Stimulated activated memory B cell treated with anti-CD40 and anti-IgM and Interleukin-4, amounts not matched to agents 10 μg/mL and 1 μg/mL and 100 μg/mL, for 72 hours (primary cell): ENCODE measurements around the gene ADGRA3.

Source experiments
- ATAC-seq: fragments of 150-1000 bp; cut with Tn5 transposase; 2 replicates; pipeline ENCODE4 v1.10.0; 2021
- H3K27ac Mint-ChIP-seq: one replicate; pipeline ENCODE4 v1.8.0; 2022; ENCODE audit warnings: mild to moderate bottlenecking, mixed read lengths
- H3K27me3 Mint-ChIP-seq: one replicate; pipeline ENCODE4 v1.8.0; 2022; ENCODE audit warnings: mixed read lengths
- H3K36me3 Mint-ChIP-seq: one replicate; pipeline ENCODE4 v1.8.0; 2022; ENCODE audit warnings: mixed read lengths
- H3K4me1 Mint-ChIP-seq: one replicate; pipeline ENCODE4 v1.8.0; 2022; ENCODE audit warnings: mixed read lengths
- H3K4me3 Mint-ChIP-seq: one replicate; pipeline ENCODE4 v1.8.0; 2022; ENCODE audit warnings: mild to moderate bottlenecking, moderate library complexity, mixed read lengths
- H3K9me3 Mint-ChIP-seq: one replicate; pipeline ENCODE4 v1.8.0; 2022; ENCODE audit warnings: mixed read lengths

Gene ADGRA3

GRCh38 chr4:22522206-22522605 is 6.3 kb upstream of the ADGRA3 start:
- no peak overlapping the region for H3K27ac Mint-ChIP-seq
- H3K27me3 Mint-ChIP-seq, result peaks cover 8% of the 10 kb centered on the region
- no peak for ATAC-seq
- no peaks in the 10 kb centered on the region for H3K36me3 Mint-ChIP-seq
- H3K9me3 Mint-ChIP-seq, result peaks cover 4% of the 10 kb centered on the region
- H3K4me3 Mint-ChIP-seq, result no peak overlapping the region
- H3K4me1 Mint-ChIP-seq, result no peaks in the 10 kb centered on the region

- Mint-ChIP-seq H3K27me3 (peaks cover 17% of the 10 kb centered on the region), H3K27ac (no peak overlapping the region)
- ATAC-seq, result no peak
Measured at GRCh38 chr4:22521240-22521639, 5.4 kb upstream of the ADGRA3 start.

GRCh38 chr4:22515145-22515887 is 550 bp downstream of the ADGRA3 start:
- peaks cover 11% of the 10 kb centered on the region for H3K4me1 Mint-ChIP-seq

More at GRCh38 chr4:22521240-22521639, 5.4 kb upstream of the ADGRA3 start:
- Mint-ChIP-seq H3K36me3 (no peaks in the 10 kb centered on the region), H3K9me3 (peaks cover 4% of the 10 kb centered on the region), H3K4me1 (peaks cover 3% of the 10 kb centered on the region), H3K4me3 (no peak overlapping the region)

GRCh38 chr4:22514481-22514880 is 1.4 kb downstream of the ADGRA3 start:
- Mint-ChIP-seq H3K27me3 (peaks cover 36% of the 10 kb centered on the region), H3K36me3 (no peaks in the 10 kb centered on the region), H3K4me1 (peaks cover 11% of the 10 kb centered on the region), H3K27ac (no peak overlapping the region), H3K9me3 (peaks cover 6% of the 10 kb centered on the region), H3K4me3 (no peak overlapping the region)
- ATAC-seq, result no peak

More at GRCh38 chr4:22515145-22515887, 550 bp downstream of the ADGRA3 start:
- peak; percentile 53 for ATAC-seq
- H3K4me3 Mint-ChIP-seq, result peak overlapping the region; percentile 71
- H3K36me3 Mint-ChIP-seq, result no peaks in the 10 kb centered on the region
- H3K27me3 Mint-ChIP-seq, result peaks cover 36% of the 10 kb centered on the region
- H3K27ac Mint-ChIP-seq, result no peak overlapping the region
- peaks cover 4% of the 10 kb centered on the region for H3K9me3 Mint-ChIP-seq

- no peaks in the 10 kb centered on the region for H3K36me3 Mint-ChIP-seq
- H3K4me1 Mint-ChIP-seq, result peaks cover 11% of the 10 kb centered on the region
- no peak for ATAC-seq
- H3K4me3 Mint-ChIP-seq, result no peak overlapping the region
- no peak overlapping the region for H3K27ac Mint-ChIP-seq
- peaks cover 36% of the 10 kb centered on the region for H3K27me3 Mint-ChIP-seq
- peaks cover 6% of the 10 kb centered on the region for H3K9me3 Mint-ChIP-seq
Measured at GRCh38 chr4:22514001-22514400, 1.9 kb downstream of the ADGRA3 start.

GRCh38 chr4:22512306-22512705 is 3.6 kb downstream of the ADGRA3 start:
- H3K36me3 Mint-ChIP-seq, result no peaks in the 10 kb centered on the region
- no peak overlapping the region for H3K4me3 Mint-ChIP-seq
- peaks cover 28% of the 10 kb centered on the region for H3K27me3 Mint-ChIP-seq
- no peak overlapping the region for H3K27ac Mint-ChIP-seq
- peaks cover 9% of the 10 kb centered on the region for H3K9me3 Mint-ChIP-seq
- ATAC-seq, result no peak
- H3K4me1 Mint-ChIP-seq, result peaks cover 11% of the 10 kb centered on the region

- H3K27ac Mint-ChIP-seq, result no peak overlapping the region
Measured at GRCh38 chr4:22510750-22511149, 5.1 kb downstream of the ADGRA3 start.

GRCh38 chr4:22508376-22508775 is 7.5 kb downstream of the ADGRA3 start:
- Mint-ChIP-seq H3K4me1 (no peaks in the 10 kb centered on the region), H3K4me3 (no peak overlapping the region), H3K27me3 (no peaks in the 10 kb centered on the region), H3K27ac (no peak overlapping the region), H3K9me3 (peaks cover 9% of the 10 kb centered on the region), H3K36me3 (no peaks in the 10 kb centered on the region)
- no peak for ATAC-seq

More at GRCh38 chr4:22510750-22511149, 5.1 kb downstream of the ADGRA3 start:
- H3K4me1 Mint-ChIP-seq, result peaks cover 6% of the 10 kb centered on the region
- H3K27me3 Mint-ChIP-seq, result peaks cover 16% of the 10 kb centered on the region
- H3K9me3 Mint-ChIP-seq, result peaks cover 9% of the 10 kb centered on the region
- no peak overlapping the region for H3K4me3 Mint-ChIP-seq
- no peak for ATAC-seq
- no peaks in the 10 kb centered on the region for H3K36me3 Mint-ChIP-seq

- no peak for ATAC-seq
- no peak overlapping the region for H3K27ac Mint-ChIP-seq
- H3K4me1 Mint-ChIP-seq, result no peaks in the 10 kb centered on the region
- H3K36me3 Mint-ChIP-seq, result no peaks in the 10 kb centered on the region
- no peaks in the 10 kb centered on the region for H3K27me3 Mint-ChIP-seq
- peaks cover 3% of the 10 kb centered on the region for H3K9me3 Mint-ChIP-seq
- no peak overlapping the region for H3K4me3 Mint-ChIP-seq
Measured at GRCh38 chr4:22504922-22505321, 10.9 kb downstream of the ADGRA3 start.

- Mint-ChIP-seq H3K9me3 (peaks cover 3% of the 10 kb centered on the region), H3K4me3 (no peak overlapping the region), H3K36me3 (no peaks in the 10 kb centered on the region), H3K27ac (no peak overlapping the region), H3K27me3 (no peaks in the 10 kb centered on the region), H3K4me1 (no peaks in the 10 kb centered on the region)
- no peak for ATAC-seq
Measured at GRCh38 chr4:22504447-22504846, 11.4 kb downstream of the ADGRA3 start.

GRCh38 chr4:22502895-22503814 is 12.7 kb downstream of the ADGRA3 start:
- Mint-ChIP-seq H3K9me3 (peaks cover 3% of the 10 kb centered on the region), H3K27ac (no peak overlapping the region), H3K36me3 (no peaks in the 10 kb centered on the region), H3K4me3 (no peak overlapping the region), H3K27me3 (no peaks in the 10 kb centered on the region), H3K4me1 (no peaks in the 10 kb centered on the region)
- ATAC-seq, result no peak

- H3K36me3 Mint-ChIP-seq, result no peaks in the 10 kb centered on the region
- H3K4me1 Mint-ChIP-seq, result no peaks in the 10 kb centered on the region
- no peak overlapping the region for H3K27ac Mint-ChIP-seq
- ATAC-seq, result no peak
- H3K27me3 Mint-ChIP-seq, result no peaks in the 10 kb centered on the region
- H3K4me3 Mint-ChIP-seq, result no peak overlapping the region
- no peaks in the 10 kb centered on the region for H3K9me3 Mint-ChIP-seq
Measured at GRCh38 chr4:22501715-22502095, 14.2 kb downstream of the ADGRA3 start.

GRCh38 chr4:22500831-22501714 is 14.8 kb downstream of the ADGRA3 start:
- Mint-ChIP-seq H3K27ac (no peak overlapping the region), H3K9me3 (no peaks in the 10 kb centered on the region), H3K4me1 (no peaks in the 10 kb centered on the region), H3K36me3 (no peaks in the 10 kb centered on the region), H3K27me3 (no peaks in the 10 kb centered on the region), H3K4me3 (no peak overlapping the region)
- no peak for ATAC-seq

- no peak overlapping the region for H3K4me3 Mint-ChIP-seq
- H3K9me3 Mint-ChIP-seq, result no peaks in the 10 kb centered on the region
- no peak for ATAC-seq
- no peaks in the 10 kb centered on the region for H3K36me3 Mint-ChIP-seq
- no peaks in the 10 kb centered on the region for H3K4me1 Mint-ChIP-seq
- H3K27me3 Mint-ChIP-seq, result no peaks in the 10 kb centered on the region
- H3K27ac Mint-ChIP-seq, result no peak overlapping the region
Measured at GRCh38 chr4:22500128-22500611, 15.7 kb downstream of the ADGRA3 start.

GRCh38 chr4:22498866-22499265 is 17.0 kb downstream of the ADGRA3 start:
- Mint-ChIP-seq H3K27ac (no peak overlapping the region), H3K9me3 (no peaks in the 10 kb centered on the region), H3K4me3 (no peak overlapping the region), H3K36me3 (no peaks in the 10 kb centered on the region), H3K27me3 (no peaks in the 10 kb centered on the region), H3K4me1 (no peaks in the 10 kb centered on the region)
- ATAC-seq, result no peak
